ENCODE results near the gene SULT1B1. TPM values are rescaled to one million over a fixed set of nuclear protein-coding genes. Genes with fewer than 3 reads are reported as not detected.

Gene SULT1B1
- total RNA-seq: 1 to 10 TPM; 2.2 to 2.4 TPM
- 10 to 100 TPM in 1 of 2 donors, under 1 TPM in 1; 0.38 to 15.7 TPM for polyA plus RNA-seq
- long read RNA-seq, donor 1: 0 reads
- long read RNA-seq, donor 2, full-length matches to known transcripts: 1 of 1 reads
- long read RNA-seq, donor 2, partial matches to known transcripts: 0 of 1 reads
- long read RNA-seq, donor 2, other reads (novel, unspliced or antisense): 0 of 1 reads

GRCh38 chr4:69760455-69760854 is at the start of gene SULT1B1:
SULT1B1 (minus strand) TSS chr4:69760620; CDS start chr4:69755217, 5,403 bp downstream.
- Histone ChIP-seq H3K36me3 (ENCODE audit: control insufficient read depth in 1 of 2, insufficient read depth in 2 of 2, low read length in 1 of 2) (no peaks in the 10 kb centered on the region), H3K9me3 (ENCODE audit: control insufficient read depth, low read length) (no peaks in the 10 kb centered on the region), H3K4me3 (ENCODE audit: low read length in 2 of 2) (no peak within 1 kb of the TSS), H3K27me3 (ENCODE audit: control insufficient read depth in 1 of 2, insufficient read depth in 2 of 2, low read length in 1 of 2) (no peaks in the 10 kb centered on the region), H3K4me1 (ENCODE audit: control insufficient read depth in 1 of 2, insufficient read depth in 2 of 2, low read length in 2 of 2) (no peaks in the 10 kb centered on the region), H3K27ac (ENCODE audit: low read depth in 1 of 2, low read length in 2 of 2) (no peak within 1 kb of the TSS)
- WGBS, 2 donors: 7 to 8% methylated on average over 2 of the region's 2 CpGs
- intact Hi-C loops (cut with DNase I): no loop called here
- DNase-seq: peak in 1 of 2 donors; percentile 45
- peak; percentile 69 for ATAC-seq (ENCODE audit: low FRiP score)

GRCh38 chr4:69800599-69800998 is 40.2 kb upstream of the SULT1B1 start:
- WGBS, 2 donors: 64 to 73% methylated on average over 1 of the region's 1 CpG
- no peak for ATAC-seq (ENCODE audit: low FRiP score)
- H3K27ac ChIP-seq (ENCODE audit: low read depth in 1 of 2, low read length in 2 of 2): no peak overlapping the region

GRCh38 chr4:69799337-69799736 is 38.9 kb upstream of the SULT1B1 start:
- H3K4me1 ChIP-seq (ENCODE audit: control insufficient read depth in 1 of 2, insufficient read depth in 2 of 2, low read length in 2 of 2): no peaks in the 10 kb centered on the region
- intact Hi-C loops (cut with DNase I): no loop called here
- no peak overlapping the region for H3K27ac ChIP-seq (ENCODE audit: low read depth in 1 of 2, low read length in 2 of 2)
- H3K4me3 ChIP-seq (ENCODE audit: low read length in 2 of 2): no peak overlapping the region
- H3K36me3 ChIP-seq (ENCODE audit: control insufficient read depth in 1 of 2, insufficient read depth in 2 of 2, low read length in 1 of 2): no peaks in the 10 kb centered on the region
- ATAC-seq (ENCODE audit: low FRiP score) (no peak), DNase-seq (no peak)
- H3K9me3 ChIP-seq (ENCODE audit: control insufficient read depth, low read length): no peaks in the 10 kb centered on the region
- WGBS, 2 donors: 92 to 95% methylated on average over 3 of the region's 3 CpGs
- H3K27me3 ChIP-seq (ENCODE audit: control insufficient read depth in 1 of 2, insufficient read depth in 2 of 2, low read length in 1 of 2): no peaks in the 10 kb centered on the region

More at GRCh38 chr4:69800599-69800998, 40.2 kb upstream of the SULT1B1 start:
- intact Hi-C loops (cut with DNase I): no loop called here
- no peaks in the 10 kb centered on the region for H3K9me3 ChIP-seq (ENCODE audit: control insufficient read depth, low read length)
- H3K36me3 ChIP-seq (ENCODE audit: control insufficient read depth in 1 of 2, insufficient read depth in 2 of 2, low read length in 1 of 2): no peaks in the 10 kb centered on the region
- no peaks in the 10 kb centered on the region for H3K27me3 ChIP-seq (ENCODE audit: control insufficient read depth in 1 of 2, insufficient read depth in 2 of 2, low read length in 1 of 2)
- H3K4me3 ChIP-seq (ENCODE audit: low read length in 2 of 2): no peak overlapping the region
- DNase-seq: no peak
- H3K4me1 ChIP-seq (ENCODE audit: control insufficient read depth in 1 of 2, insufficient read depth in 2 of 2, low read length in 2 of 2): no peaks in the 10 kb centered on the region

- ATAC-seq (ENCODE audit: low FRiP score) (no peak), DNase-seq (no peak)
- Histone ChIP-seq H3K27ac (ENCODE audit: low read depth in 1 of 2, low read length in 2 of 2) (no peak overlapping the region), H3K36me3 (ENCODE audit: control insufficient read depth in 1 of 2, insufficient read depth in 2 of 2, low read length in 1 of 2) (no peaks in the 10 kb centered on the region), H3K9me3 (ENCODE audit: control insufficient read depth, low read length) (no peaks in the 10 kb centered on the region), H3K27me3 (ENCODE audit: control insufficient read depth in 1 of 2, insufficient read depth in 2 of 2, low read length in 1 of 2) (no peaks in the 10 kb centered on the region), H3K4me3 (ENCODE audit: low read length in 2 of 2) (no peak overlapping the region), H3K4me1 (ENCODE audit: control insufficient read depth in 1 of 2, insufficient read depth in 2 of 2, low read length in 2 of 2) (no peaks in the 10 kb centered on the region)
- intact Hi-C loops (cut with DNase I): no loop called here
Measured at GRCh38 chr4:69793732-69794131, 33.3 kb upstream of the SULT1B1 start.

- no peak overlapping the region for H3K4me3 ChIP-seq (ENCODE audit: low read length in 2 of 2)
- H3K27ac ChIP-seq (ENCODE audit: low read depth in 1 of 2, low read length in 2 of 2): no peak overlapping the region
- no peaks in the 10 kb centered on the region for H3K4me1 ChIP-seq (ENCODE audit: control insufficient read depth in 1 of 2, insufficient read depth in 2 of 2, low read length in 2 of 2)
- no peak for ATAC-seq (ENCODE audit: low FRiP score)
- H3K36me3 ChIP-seq (ENCODE audit: control insufficient read depth in 1 of 2, insufficient read depth in 2 of 2, low read length in 1 of 2): no peaks in the 10 kb centered on the region
- intact Hi-C loops (cut with DNase I): no loop called here
- no peaks in the 10 kb centered on the region for H3K9me3 ChIP-seq (ENCODE audit: control insufficient read depth, low read length)
- no peak for DNase-seq
- H3K27me3 ChIP-seq (ENCODE audit: control insufficient read depth in 1 of 2, insufficient read depth in 2 of 2, low read length in 1 of 2): no peaks in the 10 kb centered on the region
Measured at GRCh38 chr4:69787879-69788278, 27.5 kb upstream of the SULT1B1 start.

DNA sequence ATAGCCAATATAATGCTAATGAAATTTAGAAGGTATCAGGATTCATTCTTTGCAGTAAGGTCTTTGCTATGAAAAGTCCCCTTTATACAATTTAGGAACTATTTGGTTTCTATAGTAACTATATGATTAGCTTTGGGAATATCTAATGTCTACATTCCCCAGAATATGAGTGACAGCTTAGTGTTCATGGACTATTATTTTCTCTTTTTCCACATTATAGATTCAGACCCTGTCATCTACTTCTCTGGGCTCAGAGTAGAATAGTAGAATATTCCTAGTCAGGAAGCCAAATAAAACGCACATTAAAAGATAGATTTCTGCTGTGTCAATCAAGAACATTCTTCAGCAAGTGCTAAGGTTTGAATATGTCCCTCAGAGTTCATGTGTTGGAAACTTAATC is 26.1 kb upstream of the SULT1B1 start:
- Histone ChIP-seq H3K36me3 (ENCODE audit: control insufficient read depth in 1 of 2, insufficient read depth in 2 of 2, low read length in 1 of 2) (no peaks in the 10 kb centered on the region), H3K27me3 (ENCODE audit: control insufficient read depth in 1 of 2, insufficient read depth in 2 of 2, low read length in 1 of 2) (no peaks in the 10 kb centered on the region), H3K4me3 (ENCODE audit: low read length in 2 of 2) (no peak overlapping the region), H3K4me1 (ENCODE audit: control insufficient read depth in 1 of 2, insufficient read depth in 2 of 2, low read length in 2 of 2) (no peaks in the 10 kb centered on the region), H3K27ac (ENCODE audit: low read depth in 1 of 2, low read length in 2 of 2) (no peak overlapping the region), H3K9me3 (ENCODE audit: control insufficient read depth, low read length) (no peaks in the 10 kb centered on the region)
- DNase-seq (no peak), ATAC-seq (ENCODE audit: low FRiP score) (no peak)
- WGBS, 2 donors: 54 to 55% methylated on average over 1 of the region's 1 CpG
- intact Hi-C loops (cut with DNase I): no loop called here

DNA sequence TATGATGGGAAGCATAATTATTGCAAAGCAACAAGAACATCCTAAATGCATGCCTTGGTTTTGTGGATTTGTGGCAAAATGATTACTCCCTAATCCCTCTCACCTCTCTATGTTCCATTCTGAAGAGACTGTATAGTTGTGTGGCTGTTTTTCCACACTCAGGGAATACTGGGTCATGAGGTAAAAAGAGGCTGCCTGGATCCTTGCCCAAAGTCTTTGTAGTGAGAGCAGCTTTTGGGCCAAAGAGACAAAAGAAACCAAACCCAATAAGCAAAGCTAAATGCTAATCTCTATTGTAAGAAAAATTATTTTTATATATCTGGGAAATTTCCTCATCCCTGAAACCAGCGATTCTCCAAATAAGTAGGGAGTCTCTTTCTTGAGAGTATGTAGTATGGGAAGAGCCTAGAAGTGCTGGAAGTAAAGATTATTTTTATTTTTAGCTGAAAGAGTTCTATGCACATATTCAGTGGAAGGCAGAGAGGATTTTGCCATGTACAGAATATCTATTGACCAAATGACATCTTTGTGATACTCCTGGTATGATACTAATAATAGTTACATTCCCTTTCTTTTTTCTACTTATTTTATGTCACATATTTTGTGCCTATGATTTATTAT is 24.9 kb upstream of the SULT1B1 start:
- H3K4me1 ChIP-seq (ENCODE audit: control insufficient read depth in 1 of 2, insufficient read depth in 2 of 2, low read length in 2 of 2): no peaks in the 10 kb centered on the region
- no peaks in the 10 kb centered on the region for H3K36me3 ChIP-seq (ENCODE audit: control insufficient read depth in 1 of 2, insufficient read depth in 2 of 2, low read length in 1 of 2)
- H3K9me3 ChIP-seq (ENCODE audit: control insufficient read depth, low read length): no peaks in the 10 kb centered on the region
- WGBS, 2 donors: 49 to 51% methylated on average over 1 of the region's 1 CpG
- H3K27me3 ChIP-seq (ENCODE audit: control insufficient read depth in 1 of 2, insufficient read depth in 2 of 2, low read length in 1 of 2): no peaks in the 10 kb centered on the region
- no peak overlapping the region for H3K27ac ChIP-seq (ENCODE audit: low read depth in 1 of 2, low read length in 2 of 2)
- DNase-seq (no peak), ATAC-seq (ENCODE audit: low FRiP score) (no peak)
- intact Hi-C loops (cut with DNase I): no loop called here
- H3K4me3 ChIP-seq (ENCODE audit: low read length in 2 of 2): no peak overlapping the region

GRCh38 chr4:69782651-69783310 is 22.4 kb upstream of the SULT1B1 start:
- Histone ChIP-seq H3K36me3 (ENCODE audit: control insufficient read depth in 1 of 2, insufficient read depth in 2 of 2, low read length in 1 of 2) (no peaks in the 10 kb centered on the region), H3K4me1 (ENCODE audit: control insufficient read depth in 1 of 2, insufficient read depth in 2 of 2, low read length in 2 of 2) (no peaks in the 10 kb centered on the region), H3K9me3 (ENCODE audit: control insufficient read depth, low read length) (no peaks in the 10 kb centered on the region), H3K4me3 (ENCODE audit: low read length in 2 of 2) (no peak overlapping the region), H3K27ac (ENCODE audit: low read depth in 1 of 2, low read length in 2 of 2) (no peak overlapping the region), H3K27me3 (ENCODE audit: control insufficient read depth in 1 of 2, insufficient read depth in 2 of 2, low read length in 1 of 2) (no peaks in the 10 kb centered on the region)
- intact Hi-C loops (cut with DNase I): no loop called here
- 95 to 97% methylated on average over 15 of the region's 15 CpGs for WGBS, 2 donors
- peak; percentile 56 for ATAC-seq (ENCODE audit: low FRiP score)
- DNase-seq: peak in 1 of 2 donors; percentile 62

Measured in aorta (tissue), 5 donors.